C4-2B (cell line): Measurements from ENCODE around the gene SOWAHC.

Experiments used
- ZFX ChIP-seq: fragments of 450-650 bp; IDR thresholded peaks from 2 replicates; pipeline ENCODE4 v1.6.1; 2017
- TF ChIP-seq, protein P1 (sequence below): fragments of 450-650 bp; conservative IDR thresholded peaks from 2 replicates; pipeline ENCODE4 v1.5.1; 2017; ENCODE audit warnings: mild to moderate bottlenecking

DNA sequence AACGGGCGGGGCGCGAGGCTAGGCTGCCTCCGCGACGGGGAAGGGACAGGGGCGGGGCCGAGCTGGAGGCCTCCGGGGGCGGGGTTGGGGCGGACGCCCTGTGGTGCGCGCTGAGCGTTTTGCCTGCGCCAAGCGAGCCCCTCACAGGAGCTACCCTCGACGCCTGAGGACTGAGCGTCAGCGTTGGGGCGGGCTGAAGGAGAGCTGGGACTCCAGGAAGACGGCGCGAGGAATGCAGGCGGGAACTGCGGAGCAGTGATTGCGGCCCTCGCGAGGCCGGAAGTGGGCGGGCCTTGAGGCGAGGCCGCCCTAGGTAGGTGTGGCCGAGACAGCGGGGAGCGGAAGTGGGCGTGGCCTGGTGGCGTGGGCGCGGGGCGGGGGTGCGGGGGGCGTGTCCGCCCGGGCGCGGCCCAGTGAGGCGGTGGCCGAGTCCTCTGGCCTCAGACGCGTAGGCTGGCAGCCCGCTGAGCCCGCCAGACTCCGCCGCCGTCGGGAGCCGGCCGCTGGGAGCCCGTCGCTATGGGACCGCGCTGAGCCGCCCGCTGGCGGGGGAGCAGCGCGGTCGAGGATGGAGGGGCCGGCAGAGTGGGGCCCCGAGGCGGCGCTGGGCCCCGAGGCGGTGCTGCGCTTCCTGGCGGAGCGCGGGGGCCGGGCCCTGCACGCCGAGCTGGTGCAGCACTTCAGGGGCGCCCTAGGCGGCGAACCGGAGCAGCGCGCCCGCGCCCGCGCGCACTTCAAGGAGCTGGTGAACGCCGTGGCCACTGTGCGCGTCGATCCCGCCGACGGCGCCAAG lies at the start of gene SOWAHC, which contains the start of gene SEPTIN10:
- TF ChIP-seq, protein P1, sequence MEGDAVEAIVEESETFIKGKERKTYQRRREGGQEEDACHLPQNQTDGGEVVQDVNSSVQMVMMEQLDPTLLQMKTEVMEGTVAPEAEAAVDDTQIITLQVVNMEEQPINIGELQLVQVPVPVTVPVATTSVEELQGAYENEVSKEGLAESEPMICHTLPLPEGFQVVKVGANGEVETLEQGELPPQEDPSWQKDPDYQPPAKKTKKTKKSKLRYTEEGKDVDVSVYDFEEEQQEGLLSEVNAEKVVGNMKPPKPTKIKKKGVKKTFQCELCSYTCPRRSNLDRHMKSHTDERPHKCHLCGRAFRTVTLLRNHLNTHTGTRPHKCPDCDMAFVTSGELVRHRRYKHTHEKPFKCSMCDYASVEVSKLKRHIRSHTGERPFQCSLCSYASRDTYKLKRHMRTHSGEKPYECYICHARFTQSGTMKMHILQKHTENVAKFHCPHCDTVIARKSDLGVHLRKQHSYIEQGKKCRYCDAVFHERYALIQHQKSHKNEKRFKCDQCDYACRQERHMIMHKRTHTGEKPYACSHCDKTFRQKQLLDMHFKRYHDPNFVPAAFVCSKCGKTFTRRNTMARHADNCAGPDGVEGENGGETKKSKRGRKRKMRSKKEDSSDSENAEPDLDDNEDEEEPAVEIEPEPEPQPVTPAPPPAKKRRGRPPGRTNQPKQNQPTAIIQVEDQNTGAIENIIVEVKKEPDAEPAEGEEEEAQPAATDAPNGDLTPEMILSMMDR = no peak
- peak; percentile 60 for TF ChIP-seq ZFX
